IMR-90 (cell line): Measurements from ENCODE around the gene ITGAE.

Experiments used
- ELK1 ChIP-seq: fragments of 150-350 bp; IDR thresholded peaks from 2 replicates; pipeline ENCODE4 v1.6.1; 2016; ENCODE audit warnings: low read depth, mild to moderate bottlenecking, low read length, moderate library complexity, borderline replicate concordance
- FOS ChIP-seq: fragments of 150-350 bp; IDR thresholded peaks from 2 replicates; pipeline ENCODE4 v1.6.1; 2016; ENCODE audit warnings: low read depth, low read length
- MAFK ChIP-seq: IDR thresholded peaks from 2 replicates; pipeline ENCODE4 v1.6.1; 2012; ENCODE audit warnings: low read depth, low read length, improper control_type of control experiment
- MAZ ChIP-seq: IDR thresholded peaks from 2 replicates; pipeline ENCODE4 v1.6.1; 2012; ENCODE audit warnings: low read depth, mild to moderate bottlenecking, low read length, improper control_type of control experiment, moderate library complexity, borderline replicate concordance
- NFE2L2 ChIP-seq: fragments of 150-350 bp; IDR thresholded peaks from 2 replicates; pipeline ENCODE4 v1.6.1; 2016; ENCODE audit warnings: low read depth, mild to moderate bottlenecking, low read length
- POLR2A ChIP-seq: IDR thresholded peaks from 2 replicates; pipeline ENCODE4 v1.6.1; 2012; ENCODE audit warnings: mild to moderate bottlenecking, low read depth, low read length
- RAD21 ChIP-seq: IDR thresholded peaks from 2 replicates; pipeline ENCODE4 v1.6.1; 2012; ENCODE audit warnings: low read length, improper control_type of control experiment
- RCOR1 ChIP-seq: IDR thresholded peaks from 2 replicates; pipeline ENCODE4 v1.6.1; 2012; ENCODE audit warnings: mild to moderate bottlenecking, low read length, improper control_type of control experiment; ENCODE audit not compliant: insufficient replicate concordance
- SMC3 ChIP-seq: fragments of 150-350 bp; IDR thresholded peaks from 2 replicates; pipeline ENCODE4 v1.6.1; 2016; ENCODE audit warnings: low read depth, mild to moderate bottlenecking, antibody characterized with exemption, low read length, moderate library complexity
- TF ChIP-seq, protein P1 (sequence below): conservative IDR thresholded peaks from 2 replicates; pipeline ENCODE4 v1.5.1; 2012; ENCODE audit warnings: mild to moderate bottlenecking, low read depth, low read length, improper control_type of control experiment
- TF ChIP-seq, protein P2 (sequence below): fragments of 150-350 bp; IDR thresholded peaks from 2 replicates; pipeline ENCODE4 v1.6.1; 2017; ENCODE audit warnings: mild to moderate bottlenecking, antibody characterized with exemption, low read length, low read depth

- TF ChIP-seq, protein P1, sequence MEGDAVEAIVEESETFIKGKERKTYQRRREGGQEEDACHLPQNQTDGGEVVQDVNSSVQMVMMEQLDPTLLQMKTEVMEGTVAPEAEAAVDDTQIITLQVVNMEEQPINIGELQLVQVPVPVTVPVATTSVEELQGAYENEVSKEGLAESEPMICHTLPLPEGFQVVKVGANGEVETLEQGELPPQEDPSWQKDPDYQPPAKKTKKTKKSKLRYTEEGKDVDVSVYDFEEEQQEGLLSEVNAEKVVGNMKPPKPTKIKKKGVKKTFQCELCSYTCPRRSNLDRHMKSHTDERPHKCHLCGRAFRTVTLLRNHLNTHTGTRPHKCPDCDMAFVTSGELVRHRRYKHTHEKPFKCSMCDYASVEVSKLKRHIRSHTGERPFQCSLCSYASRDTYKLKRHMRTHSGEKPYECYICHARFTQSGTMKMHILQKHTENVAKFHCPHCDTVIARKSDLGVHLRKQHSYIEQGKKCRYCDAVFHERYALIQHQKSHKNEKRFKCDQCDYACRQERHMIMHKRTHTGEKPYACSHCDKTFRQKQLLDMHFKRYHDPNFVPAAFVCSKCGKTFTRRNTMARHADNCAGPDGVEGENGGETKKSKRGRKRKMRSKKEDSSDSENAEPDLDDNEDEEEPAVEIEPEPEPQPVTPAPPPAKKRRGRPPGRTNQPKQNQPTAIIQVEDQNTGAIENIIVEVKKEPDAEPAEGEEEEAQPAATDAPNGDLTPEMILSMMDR: no peak
- TF ChIP-seq POLR2A (no peak), SMC3 (no peak), RAD21 (no peak), NFE2L2 (no peak), RCOR1 (no peak), FOS (no peak), MAZ (no peak), ELK1 (no peak), MAFK (no peak)
- TF ChIP-seq, protein P2, sequence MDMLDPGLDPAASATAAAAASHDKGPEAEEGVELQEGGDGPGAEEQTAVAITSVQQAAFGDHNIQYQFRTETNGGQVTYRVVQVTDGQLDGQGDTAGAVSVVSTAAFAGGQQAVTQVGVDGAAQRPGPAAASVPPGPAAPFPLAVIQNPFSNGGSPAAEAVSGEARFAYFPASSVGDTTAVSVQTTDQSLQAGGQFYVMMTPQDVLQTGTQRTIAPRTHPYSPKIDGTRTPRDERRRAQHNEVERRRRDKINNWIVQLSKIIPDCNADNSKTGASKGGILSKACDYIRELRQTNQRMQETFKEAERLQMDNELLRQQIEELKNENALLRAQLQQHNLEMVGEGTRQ: no peak
These were observed 37.2 kb downstream of the ITGAE start for GRCh38 chr17:3763777-3764170.
